Fibroblast of peridontal ligament (primary cell): Measurements from ENCODE around the gene HSD17B3.
"Not testable (repeated sequence)": the region's sequence is repeated elsewhere in the genome, so short reads cannot be mapped to it uniquely, and the experiment has no call there.

Experiments used
- DNase-seq: peaks from one replicate; pipeline ENCODE4 v3.0.0-alpha.2; 2010; ENCODE audit errors: extremely low read depth

HSD17B3 gene

DNA sequence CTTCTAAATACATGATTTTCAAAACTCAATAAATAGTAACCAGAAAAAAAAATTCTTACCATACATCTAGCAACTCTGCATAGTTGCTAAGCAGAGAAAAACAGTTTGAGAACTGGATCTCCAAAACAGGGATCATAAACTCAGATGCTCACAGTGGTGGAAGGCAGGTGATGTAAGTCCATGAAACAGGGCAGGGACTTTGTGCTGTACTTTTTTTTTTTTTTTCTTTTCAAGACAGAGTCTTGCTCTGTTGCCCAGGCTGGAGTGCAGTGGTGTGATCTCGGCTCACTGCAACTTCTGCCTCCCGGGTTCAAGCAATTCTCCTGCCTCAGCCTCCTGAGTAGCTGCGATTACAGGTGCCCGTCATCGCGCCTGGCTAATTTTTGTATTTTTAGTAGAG, 5.0 kb upstream of the HSD17B3 start:
- DNase-seq = not testable (repeated sequence)

GRCh38 chr9:96305171-96305570, 3.2 kb upstream of the HSD17B3 start:
- DNase-seq = no peak

DNA sequence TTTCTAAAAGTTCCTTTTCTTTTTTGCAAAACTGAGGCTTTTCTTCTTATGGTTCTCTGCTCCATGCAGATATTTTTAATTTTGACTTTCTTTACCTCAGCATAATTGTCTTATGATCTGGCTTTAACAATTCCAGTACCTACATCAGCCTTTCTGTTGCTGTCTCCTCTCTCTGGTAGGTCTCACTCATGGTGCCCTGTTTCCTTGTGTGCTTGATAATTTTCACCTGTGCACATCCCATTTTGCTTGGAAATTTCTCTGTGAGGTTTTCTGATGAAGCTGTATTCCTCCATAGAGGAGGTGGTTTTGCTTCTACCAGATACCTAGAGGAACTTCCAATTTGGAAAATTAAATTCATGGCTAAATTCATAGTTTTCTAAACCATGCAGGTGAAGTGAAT, 2.3 kb upstream of the HSD17B3 start:
- DNase-seq = no peak

GRCh38 chr9:96299823-96300222, 2.2 kb downstream of the HSD17B3 start:
- peak; percentile 6 for DNase-seq

DNA sequence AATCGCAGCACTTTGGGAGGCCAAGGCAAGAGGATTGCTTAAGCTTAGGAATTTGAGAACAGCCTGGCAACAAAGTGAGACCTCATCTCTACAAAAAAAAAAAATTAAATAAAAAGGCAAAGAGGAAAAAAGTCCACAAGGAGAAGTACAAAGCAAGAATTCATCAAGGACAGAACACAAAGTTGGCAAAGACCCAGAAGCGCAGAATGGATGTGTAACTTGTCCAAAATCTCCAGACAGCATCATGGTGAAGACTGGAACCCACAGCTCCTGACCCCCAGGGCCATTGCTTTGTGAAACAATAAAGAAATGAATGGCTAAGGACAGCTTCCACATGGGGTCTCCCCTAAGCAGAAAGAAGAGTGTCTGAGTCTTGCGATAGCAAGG, 7.8 kb downstream of the HSD17B3 start:
- DNase-seq = no peak

GRCh38 chr9:96293498-96294158, 8.3 kb downstream of the HSD17B3 start:
- DNase-seq = peak; percentile 17

DNA sequence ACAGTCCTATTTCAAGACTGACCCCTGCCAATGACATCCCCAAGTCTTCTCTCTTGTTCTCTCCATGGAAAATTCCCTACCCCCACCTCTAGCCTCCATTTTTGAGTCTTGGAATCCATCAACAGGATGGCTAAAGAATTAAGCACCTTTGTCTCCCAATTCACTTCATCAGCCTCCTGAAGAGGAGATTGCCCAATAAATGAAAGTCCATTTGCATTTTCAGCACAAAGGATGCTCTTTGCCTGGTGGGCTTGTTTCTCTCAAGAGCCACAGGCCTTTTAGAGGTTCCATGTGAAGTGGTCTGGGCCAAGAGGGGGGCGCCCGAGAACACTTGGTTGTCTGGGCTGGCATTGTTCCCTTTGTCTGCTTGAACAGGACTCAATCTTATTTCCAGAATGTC, 12.6 kb downstream of the HSD17B3 start:
- DNase-seq = no peak

GRCh38 chr9:96281641-96282040, 20.3 kb downstream of the HSD17B3 start:
- DNase-seq = no peak

GRCh38 chr9:96279932-96280331, 22.0 kb downstream of the HSD17B3 start:
- no peak for DNase-seq

DNA sequence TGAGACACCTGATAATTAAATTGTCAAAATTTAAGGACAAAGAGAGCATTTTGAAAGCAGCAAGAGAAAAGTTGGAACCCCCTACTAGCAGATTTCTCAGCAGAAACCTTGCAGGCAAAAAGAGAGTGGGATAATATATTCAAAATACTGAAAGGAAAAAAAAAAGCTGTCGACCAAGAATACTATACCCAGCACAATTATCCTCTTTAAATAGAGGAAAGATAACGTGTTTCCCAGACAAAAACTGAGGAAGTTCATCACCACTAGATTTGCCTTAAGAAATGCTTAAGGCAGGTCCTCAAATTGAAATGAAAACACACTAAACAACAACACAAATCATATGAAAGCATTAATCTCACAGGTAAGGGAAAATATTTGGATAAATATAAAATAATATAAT, 27.0 kb downstream of the HSD17B3 start:
- no peak for DNase-seq

- no peak for DNase-seq
These were observed 31.7 kb downstream of the HSD17B3 start for GRCh38 chr9:96270236-96270744.

- no peak for DNase-seq
These were observed 43.0 kb downstream of the HSD17B3 start for GRCh38 chr9:96258967-96259366.

DNA sequence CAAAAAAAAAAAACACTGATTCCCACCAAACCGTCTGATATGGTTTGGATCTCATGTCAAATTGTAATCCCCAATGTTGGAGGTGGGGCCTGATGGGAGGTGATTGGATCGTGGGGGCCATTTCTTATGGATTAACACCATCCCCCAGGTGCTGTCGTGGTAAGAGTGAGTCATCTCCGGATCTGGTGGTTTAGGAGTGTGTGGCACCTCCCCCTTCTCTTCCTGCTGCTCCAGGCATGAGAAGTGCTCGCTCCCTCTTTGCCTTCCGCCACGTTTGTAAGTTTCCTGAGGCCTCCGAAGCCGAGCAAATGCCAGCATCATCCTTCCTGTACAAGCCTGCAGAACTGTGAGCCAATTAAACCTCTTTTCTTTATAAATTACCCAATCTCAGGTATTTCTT, 45.2 kb downstream of the HSD17B3 start:
- no peak for DNase-seq

DNA sequence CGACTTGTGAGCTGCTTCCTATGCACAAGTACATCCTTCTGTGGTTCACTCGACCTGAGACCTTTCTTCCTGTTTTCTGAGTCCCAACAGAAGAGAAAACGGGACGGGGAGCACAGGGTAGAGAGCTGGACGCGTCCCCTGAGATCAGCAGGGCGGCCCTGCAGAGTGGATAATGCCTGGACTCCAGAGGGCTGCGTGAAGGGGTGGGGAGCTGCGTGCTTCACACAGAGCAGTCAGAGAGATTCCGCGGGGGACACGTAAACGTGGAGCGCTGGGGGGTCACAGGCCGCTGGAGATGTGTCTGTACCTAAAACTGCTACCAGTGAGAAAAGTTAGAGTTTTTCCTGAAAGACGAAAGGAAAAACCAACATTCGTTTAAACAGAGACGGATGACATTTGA, 46.3 kb downstream of the HSD17B3 start:
- DNase-seq = no peak

- no peak for DNase-seq
These were observed 48.8 kb downstream of the HSD17B3 start for GRCh38 chr9:96253059-96253696.

DNA sequence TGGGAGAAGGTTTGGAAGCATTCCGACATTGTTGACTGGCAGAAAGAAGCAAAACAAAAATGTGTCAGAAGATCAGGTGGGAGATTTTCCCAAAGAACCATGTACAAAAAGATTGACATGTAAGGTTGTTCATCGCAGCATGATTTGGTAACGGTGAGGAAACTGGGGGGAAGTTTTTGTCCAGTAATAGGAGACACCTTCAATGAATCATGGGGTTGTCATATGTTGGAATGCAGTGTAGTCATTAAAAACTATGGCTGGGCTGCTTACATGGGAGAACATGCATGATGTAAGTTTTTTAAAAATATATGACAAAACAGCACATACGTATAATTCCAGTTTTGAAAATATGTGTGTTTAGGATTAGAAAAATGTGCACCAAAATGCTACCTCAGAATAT, 50.5 kb downstream of the HSD17B3 start:
- no peak for DNase-seq

DNA sequence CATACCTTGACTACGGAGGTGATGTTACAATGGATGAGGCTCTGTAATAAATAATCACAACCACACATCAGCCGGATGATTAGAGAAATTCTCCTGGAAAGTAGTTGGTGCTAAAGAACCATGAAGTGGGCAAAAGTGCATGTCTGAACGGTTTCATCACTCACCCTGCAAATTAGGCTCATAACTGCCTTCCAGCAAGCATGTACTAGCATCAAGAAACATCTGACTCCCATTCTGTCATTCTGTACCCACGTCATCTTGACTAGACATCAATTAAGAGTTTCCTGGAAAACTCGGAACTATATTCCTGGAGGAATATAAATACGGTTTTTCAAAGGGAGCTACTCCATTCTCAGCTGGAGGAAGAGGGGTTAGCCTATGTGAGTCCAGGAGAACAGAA, 52.2 kb downstream of the HSD17B3 start:
- no peak for DNase-seq

DNA sequence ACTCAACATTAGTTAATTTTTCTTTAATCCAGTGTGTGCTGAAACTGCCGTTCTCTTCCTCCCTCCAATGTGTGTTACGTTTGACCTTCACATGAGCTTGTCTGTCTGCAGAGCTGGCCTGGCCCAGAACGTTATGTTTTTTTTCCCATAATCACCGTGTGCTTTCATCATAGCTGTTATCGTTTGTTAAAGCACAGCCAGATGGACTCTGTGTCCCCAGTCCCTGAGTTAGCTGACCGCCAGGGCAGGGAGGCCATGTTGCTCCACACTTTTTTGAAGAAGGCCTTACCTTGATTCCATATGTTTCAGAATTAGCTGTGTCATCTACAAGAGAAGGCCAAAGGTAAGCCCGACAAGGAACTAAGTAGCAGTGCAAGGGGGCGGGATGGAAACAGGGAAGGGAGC, 55.7 kb downstream of the HSD17B3 start:
- no peak for DNase-seq

DNA sequence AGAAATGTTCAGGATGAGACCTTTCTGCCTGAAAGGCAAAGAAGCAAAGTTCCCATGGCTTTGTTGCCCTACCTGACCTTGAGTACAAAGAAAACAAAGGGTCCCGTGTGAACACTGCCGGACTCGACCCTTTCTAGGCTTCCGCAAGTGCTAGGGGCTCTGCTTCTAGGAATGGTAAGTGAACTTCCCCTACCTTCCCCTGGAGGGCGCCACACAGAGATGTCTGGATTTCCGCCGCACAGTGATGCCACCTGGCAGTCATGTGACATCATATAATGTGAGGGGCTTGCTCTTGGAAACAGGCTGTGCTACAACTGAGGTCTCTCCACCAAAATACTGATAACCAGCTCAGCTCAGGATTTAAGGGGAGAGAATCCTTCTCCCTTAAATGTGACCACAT, 56.6 kb downstream of the HSD17B3 start:
- no peak for DNase-seq

DNA sequence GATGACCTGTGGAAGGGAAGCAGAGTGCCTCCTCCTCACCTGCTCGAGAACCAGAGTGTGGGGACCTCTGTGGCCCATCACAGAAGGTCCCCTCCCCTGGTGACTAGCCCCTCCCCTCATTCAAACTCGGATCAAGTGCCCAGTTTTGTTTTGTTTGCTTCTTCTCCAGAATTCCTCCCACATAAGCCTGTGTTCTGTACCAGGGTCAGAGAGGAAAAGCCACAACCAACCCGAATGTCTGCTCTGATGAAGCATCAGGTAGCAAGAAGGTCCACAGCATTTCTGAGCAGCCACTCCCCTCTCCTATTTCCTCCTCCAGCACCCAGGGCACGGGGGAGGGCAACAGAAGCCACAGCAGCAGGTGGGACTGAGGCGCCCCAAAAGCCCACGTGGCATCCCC, 58.2 kb downstream of the HSD17B3 start:
- DNase-seq = no peak

GRCh38 chr9:96242811-96243210, 59.2 kb downstream of the HSD17B3 start:
- no peak for DNase-seq

DNA sequence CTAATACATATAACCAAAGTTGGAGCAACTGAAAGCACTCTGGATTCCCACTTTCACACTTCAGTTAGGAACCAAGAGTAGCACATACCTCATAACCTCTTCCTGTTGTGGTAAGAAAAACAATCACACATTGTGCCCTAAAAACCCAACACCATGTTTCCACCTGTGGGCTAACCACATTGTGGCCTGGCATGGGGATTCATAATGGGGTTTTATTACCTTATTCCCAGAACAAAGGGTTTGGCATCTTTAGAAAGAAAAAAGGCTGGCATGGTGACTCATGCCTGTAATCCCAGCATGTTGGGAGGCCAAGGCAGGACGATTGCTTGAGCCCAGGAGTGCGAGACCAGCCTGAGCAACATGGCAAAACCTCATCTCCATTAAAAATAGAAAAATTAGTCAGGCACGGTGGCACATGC, 60.6 kb downstream of the HSD17B3 start:
- DNase-seq = no peak

GRCh38 chr9:96236854-96237550, 65.0 kb downstream of the HSD17B3 start:
- DNase-seq = no peak
